ENCODE measurements around the gene ZNF287.

- TF ChIP-seq POLR2AphosphoS5 (IDR thresholded peaks at IDR 0.05; ENCODE audit: low read depth, low read length) (no peak), TAF1 (IDR thresholded peaks at IDR 0.05; ENCODE audit: borderline replicate concordance, insufficient read depth, low read length) (no peak), FOXP2 (optimal IDR thresholded peaks at IDR 0.05; ENCODE audit: borderline replicate concordance, extremely low read depth, extremely low read length, insufficient read depth) (no peak)
Measured at GRCh38 chr17:16593356-16594102, 24.5 kb upstream of the ZNF287 start.
